Activated T-cell treated with anti-CD3 and anti-CD28 coated beads, Interleukin-2, amount 50 U/mL, for 1 hour (primary cell): ENCODE data around the gene STAG1.

ENCODE experiments used
- DNase-seq: peaks from one replicate; pipeline ENCODE4 v3.0.0-alpha.2; 2020

Gene STAG1

GRCh38 chr3:136300444-136300843, 451.7 kb downstream of the STAG1 start:
- no peak for DNase-seq

- no peak for DNase-seq
Observed at GRCh38 chr3:136297826-136298225, 454.4 kb downstream of the STAG1 start.

DNA sequence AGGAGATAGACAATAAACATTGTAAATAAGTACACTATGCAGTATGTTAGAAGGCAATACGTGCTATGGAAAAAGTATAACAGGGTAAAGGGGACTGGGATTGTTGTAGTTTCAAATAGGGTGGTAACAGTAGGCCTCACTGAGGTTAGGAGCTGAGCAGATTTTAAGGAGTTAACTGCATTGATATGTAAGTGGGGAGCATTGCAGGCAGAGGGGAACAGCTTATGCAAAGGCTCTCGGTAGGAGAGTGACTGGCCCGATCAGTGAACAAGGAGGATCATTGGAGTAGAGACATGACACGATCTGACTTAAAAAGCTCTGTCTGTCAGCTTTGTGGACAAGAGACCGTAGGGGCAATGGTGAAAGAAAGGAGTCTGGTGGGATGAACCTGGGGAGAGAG, 455.2 kb downstream of the STAG1 start:
- no peak for DNase-seq

GRCh38 chr3:136294176-136294575, 458.0 kb downstream of the STAG1 start:
- DNase-seq, result no peak

- DNase-seq, result no peak
Observed at GRCh38 chr3:136293279-136293678, 458.9 kb downstream of the STAG1 start.

- DNase-seq, result no peak
Observed at GRCh38 chr3:136292500-136292899, 459.7 kb downstream of the STAG1 start.

DNA sequence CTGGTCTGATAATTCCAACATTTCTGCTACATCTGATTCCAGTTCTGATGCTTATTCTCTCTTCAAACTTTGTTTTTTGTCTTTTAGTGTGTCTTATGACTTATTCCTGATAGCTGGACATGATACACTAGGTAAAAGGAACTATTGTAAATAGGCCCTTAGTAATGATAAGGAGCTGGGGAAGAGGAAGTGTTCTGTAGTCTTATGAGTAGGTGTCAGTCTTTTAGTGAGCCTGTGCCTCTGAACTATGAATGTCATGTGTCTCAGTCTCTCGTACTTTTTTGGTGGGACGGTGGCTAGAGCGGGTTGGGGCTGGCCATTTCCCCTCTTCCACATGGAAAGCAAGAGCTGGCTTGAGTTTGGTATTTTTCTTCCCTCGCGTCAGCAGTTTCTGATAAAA, 460.9 kb downstream of the STAG1 start:
- DNase-seq, result no peak
